ENCODE data around the gene FLT3LG.
A peak's percentile ranks its signal among the peaks of the same experiment; 100 is the strongest.

Gene FLT3LG

DNA sequence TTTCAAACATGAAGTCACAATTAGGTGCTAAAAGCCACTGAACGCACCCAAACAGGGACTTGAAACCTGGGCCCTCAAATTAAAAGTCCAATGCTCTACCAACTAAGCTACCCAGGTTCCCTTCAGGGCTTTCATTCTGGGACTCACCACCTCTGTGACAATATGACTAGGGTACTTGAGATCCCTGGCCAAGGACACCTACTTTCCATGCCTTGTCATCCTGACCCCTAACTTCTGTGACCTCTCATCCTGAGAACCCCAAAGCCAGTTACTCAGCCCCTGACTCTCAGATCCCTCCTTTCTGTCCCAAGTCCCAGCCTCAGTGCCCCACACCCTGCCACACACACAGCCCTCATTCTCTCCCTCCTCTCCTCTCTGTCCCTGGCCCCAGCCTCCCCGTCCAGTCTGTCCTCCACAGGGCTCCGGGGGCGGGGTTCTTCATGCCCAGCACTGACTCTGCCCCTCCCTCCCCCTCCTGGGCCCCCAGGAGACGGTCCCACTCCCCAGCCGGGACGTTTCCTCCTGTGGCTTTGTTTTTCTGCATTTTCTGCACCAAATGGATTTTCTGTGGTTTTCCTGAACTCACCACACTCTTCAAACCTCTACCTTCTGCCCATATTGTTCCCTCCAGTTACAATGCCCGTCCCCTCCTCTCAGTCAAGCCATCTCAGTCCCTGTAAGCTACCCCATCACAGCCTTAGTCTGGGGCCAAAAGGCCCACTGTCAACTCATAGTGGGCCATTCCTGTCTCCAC lies 60.8 kb downstream of the FLT3LG start:
- peak overlapping the region; percentile 30; the same call in 1 of the 2 replicates for H3K27ac ChIP-seq
- TF ChIP-seq, protein P1, sequence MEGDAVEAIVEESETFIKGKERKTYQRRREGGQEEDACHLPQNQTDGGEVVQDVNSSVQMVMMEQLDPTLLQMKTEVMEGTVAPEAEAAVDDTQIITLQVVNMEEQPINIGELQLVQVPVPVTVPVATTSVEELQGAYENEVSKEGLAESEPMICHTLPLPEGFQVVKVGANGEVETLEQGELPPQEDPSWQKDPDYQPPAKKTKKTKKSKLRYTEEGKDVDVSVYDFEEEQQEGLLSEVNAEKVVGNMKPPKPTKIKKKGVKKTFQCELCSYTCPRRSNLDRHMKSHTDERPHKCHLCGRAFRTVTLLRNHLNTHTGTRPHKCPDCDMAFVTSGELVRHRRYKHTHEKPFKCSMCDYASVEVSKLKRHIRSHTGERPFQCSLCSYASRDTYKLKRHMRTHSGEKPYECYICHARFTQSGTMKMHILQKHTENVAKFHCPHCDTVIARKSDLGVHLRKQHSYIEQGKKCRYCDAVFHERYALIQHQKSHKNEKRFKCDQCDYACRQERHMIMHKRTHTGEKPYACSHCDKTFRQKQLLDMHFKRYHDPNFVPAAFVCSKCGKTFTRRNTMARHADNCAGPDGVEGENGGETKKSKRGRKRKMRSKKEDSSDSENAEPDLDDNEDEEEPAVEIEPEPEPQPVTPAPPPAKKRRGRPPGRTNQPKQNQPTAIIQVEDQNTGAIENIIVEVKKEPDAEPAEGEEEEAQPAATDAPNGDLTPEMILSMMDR (conservative IDR thresholded peaks at IDR 0.05): no peak

All from VCaP (cell line).